Measurements from ENCODE around the gene FBXL2. TPM values are rescaled to one million over a fixed set of nuclear protein-coding genes. Genes with fewer than 3 reads are reported as not detected.

The FBXL2 gene
- total and polyA plus RNA-seq, 2 of the 8 experiments (the other 6 are each of a cell fraction or from before 2014, with no cell fraction given): 3.1 to 5.4 TPM

DNA sequence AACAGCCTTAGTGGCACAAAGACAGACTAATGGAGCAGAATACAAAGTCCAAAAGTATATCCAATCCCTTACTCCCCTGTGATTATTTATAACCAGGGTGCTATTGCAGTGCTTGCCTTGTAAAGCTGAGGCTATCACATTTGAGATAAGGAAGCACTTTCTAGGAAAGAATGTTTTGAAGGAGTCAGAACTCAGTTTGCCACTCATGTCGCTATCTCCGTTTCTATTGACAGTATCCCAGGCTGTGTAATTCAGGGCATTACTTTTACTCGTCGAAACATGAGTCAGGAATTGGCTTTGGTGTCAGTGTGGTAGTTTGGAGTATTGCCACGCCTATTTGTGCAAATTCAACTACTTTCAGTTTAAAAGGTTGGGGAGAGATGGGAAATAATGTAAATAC lies 78.4 kb downstream of the FBXL2 start (continued):
- no peak for TF ChIP-seq KDM4A (IDR thresholded peaks at IDR 0.05; ENCODE audit: low read depth, low read length, severe bottlenecking)
- TF ChIP-seq EZH2 (IDR thresholded peaks at IDR 0.05; ENCODE audit: low read depth, low read length, severe bottlenecking): no peak
- TF ChIP-seq SP2 (IDR thresholded peaks at IDR 0.05; ENCODE audit: low read length): no peak
- no peak for TF ChIP-seq EGR1 (IDR thresholded peaks at IDR 0.05; ENCODE audit: borderline replicate concordance, low read depth, low read length)
- TF ChIP-seq TAF7 (optimal IDR thresholded peaks at IDR 0.05; ENCODE audit: borderline replicate concordance, low read depth, low read length): no peak

Measured in H1 (cell line).